Measurements from ENCODE around the gene LRRC38. TPM values are rescaled to one million over a fixed set of nuclear protein-coding genes. Genes with fewer than 3 reads are reported as not detected.
"Not testable (repeated sequence)": the region's sequence is repeated elsewhere in the genome, so short reads cannot be mapped to it uniquely, and the experiment has no call there.

Gene LRRC38
- polyA plus RNA-seq, 3 donors, result 0.04 to 0.22 TPM; not detected in 1

DNA sequence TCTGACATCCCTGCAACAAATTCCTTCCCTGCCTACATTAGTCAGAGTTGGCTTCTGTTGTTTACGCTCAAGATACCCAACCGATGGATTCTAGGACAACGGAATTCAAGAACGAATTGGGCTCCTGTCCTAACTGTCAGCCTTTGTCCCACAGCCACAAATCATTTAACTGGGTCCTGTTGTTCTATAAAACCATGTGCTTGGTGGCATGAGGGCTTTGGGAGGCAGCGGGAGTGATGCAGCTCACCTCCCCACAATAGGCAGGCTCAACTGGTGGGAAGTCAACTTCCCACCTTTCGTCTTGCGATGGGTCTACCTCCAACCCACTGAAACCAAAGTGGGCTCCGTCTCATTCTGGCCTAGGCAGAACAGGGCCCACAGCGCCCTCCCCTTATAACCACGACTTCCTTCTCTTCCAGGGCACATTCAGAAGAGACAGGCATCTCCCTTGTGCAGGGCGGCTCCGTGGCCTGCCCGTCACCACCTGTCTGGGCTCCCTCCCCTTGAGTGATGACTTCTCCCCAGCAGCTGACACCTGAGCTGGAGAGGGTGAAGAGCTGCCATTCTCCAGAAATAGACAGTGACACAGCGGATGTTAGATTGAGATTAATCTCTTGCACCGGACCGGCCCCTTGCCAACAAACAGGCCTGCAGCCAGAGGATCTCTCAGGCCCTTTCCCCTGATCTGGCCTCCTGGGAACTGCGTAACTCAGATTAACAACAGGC, 26.5 kb downstream of the LRRC38 start:
- no peak overlapping the region for H3K27ac ChIP-seq (ENCODE audit: low read depth, low read length)
- WGBS, 3 donors, result 55 to 73% (median 64%) methylated on average over 17 of the region's 17 CpGs

DNA sequence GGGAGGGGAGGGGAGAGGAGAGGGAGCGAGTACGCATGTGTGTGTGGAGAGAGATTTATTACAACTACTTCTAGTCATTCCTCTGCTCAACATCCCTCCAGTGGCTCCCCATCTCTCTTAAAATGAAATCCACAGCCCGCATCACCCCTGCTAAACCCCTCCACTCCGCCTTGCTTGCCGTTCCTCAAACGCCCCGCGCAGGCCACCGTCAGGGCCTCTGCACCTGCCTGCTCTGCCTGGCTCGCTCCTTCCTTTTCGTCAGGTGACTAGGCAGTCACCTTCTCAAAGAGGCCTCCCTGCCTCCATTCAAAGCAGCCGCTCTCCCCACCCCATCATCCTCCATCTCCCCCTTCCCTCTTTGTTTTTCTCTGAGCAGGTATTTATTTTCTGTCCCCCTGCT, 29.9 kb downstream of the LRRC38 start:
- H3K27ac ChIP-seq (ENCODE audit: low read depth, low read length), result no peak overlapping the region
- WGBS, 3 donors, result 77 to 88% (median 87%) methylated on average over 12 of the region's 12 CpGs

DNA sequence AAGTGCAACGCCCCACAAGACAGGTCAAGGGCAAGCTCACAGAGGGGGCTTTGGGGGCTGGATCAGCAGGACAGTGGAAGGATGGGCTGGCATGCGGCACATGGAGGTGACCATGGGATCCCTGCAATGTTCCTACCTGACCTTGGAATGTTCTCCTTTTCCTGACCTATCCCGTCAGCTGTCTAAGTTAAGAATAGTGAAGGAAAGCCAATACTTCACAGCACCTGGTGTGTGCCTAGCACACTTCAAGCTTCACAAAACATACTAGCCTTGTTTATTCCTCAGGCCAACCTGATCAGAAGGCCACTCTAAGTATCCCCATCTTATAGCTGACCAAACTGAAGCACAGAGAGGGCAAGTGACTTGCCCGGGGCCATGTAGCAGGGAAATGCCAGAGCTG, 31.2 kb downstream of the LRRC38 start:
- WGBS, 3 donors, result 65 to 79% (median 70%) methylated on average over 3 to 4 of the region's 4 CpGs
- no peak overlapping the region for H3K27ac ChIP-seq (ENCODE audit: low read depth, low read length)

DNA sequence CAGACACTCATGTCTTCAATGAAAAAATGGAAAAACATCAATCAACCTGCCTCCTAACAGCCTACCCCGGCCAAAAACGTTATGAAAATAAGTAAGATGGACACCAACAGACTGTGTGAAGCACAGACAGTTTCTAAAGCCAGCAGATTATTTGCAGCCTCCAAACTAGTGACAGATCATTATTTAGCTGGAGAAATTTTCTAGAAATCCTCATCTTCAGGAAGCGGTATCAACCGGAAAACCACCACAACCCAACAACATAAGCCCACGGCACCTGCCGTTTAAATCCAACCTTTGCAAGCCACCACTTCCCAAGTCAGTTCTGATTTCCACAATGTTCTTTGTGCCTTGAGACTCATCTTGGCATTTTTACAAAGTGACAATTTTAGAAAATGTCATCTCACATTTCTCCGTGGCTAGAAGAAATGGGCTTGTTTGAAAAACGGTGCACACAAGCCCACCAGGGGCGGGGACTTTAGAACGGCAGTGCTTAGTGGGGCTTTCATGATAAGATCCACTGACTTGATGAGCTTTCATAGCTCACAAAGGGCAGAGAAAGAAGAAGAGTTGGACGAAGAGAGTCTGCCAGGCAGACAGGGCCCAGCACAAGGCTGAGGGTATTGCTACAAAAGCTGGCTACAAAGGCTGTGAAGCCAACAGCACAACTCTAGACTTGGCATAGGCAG, 34.5 kb downstream of the LRRC38 start:
- no peak overlapping the region for H3K27ac ChIP-seq (ENCODE audit: low read depth, low read length)
- WGBS, 3 donors, result 68 to 72% (median 70%) methylated on average over 11 of the region's 11 CpGs

DNA sequence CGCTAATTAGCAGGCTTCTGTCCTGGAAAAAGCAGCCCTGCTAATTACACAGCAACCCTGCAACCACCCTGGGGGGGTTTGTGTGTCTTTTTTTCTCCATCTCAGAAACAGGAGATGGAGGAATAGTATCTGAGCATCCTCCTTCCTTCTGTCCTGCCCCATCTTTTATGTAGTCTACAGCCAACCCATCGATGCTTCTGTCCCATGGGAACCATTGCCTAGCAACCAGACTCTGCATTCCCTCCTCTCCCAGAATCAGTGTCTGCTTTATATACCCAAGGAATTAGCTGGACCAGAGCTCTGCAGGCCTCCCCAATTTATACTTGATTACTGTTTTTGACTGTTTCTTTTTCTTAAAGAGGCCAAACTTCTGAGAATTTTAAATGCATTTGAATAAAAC, 35.1 kb downstream of the LRRC38 start:
- 64 to 75% (median 75%) methylated on average over 2 of the region's 2 CpGs for WGBS, 3 donors
- no peak overlapping the region for H3K27ac ChIP-seq (ENCODE audit: low read depth, low read length)

DNA sequence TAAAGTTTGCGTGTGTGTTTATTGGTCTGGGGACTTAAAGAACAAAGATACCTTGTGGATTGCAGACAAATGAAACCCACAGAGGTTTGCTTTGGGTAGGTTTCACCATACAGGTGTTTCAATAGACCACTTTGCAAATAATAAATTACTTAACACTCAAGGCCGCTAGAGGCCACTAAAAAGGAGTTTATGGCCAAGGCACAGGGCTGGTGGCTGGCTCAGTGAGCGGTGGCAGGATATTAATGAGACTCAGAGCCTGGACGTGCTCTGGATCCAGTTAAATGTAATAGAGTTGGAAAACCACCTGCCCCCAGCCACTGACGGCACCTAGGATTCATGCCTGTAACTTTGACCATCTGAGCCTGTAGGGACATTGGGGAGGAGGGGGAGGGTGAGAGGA, 44.5 kb downstream of the LRRC38 start:
- H3K27ac ChIP-seq (ENCODE audit: low read depth, low read length), result no peak overlapping the region
- 13 to 40% (median 30%) methylated on average over 5 of the region's 5 CpGs for WGBS, 3 donors

DNA sequence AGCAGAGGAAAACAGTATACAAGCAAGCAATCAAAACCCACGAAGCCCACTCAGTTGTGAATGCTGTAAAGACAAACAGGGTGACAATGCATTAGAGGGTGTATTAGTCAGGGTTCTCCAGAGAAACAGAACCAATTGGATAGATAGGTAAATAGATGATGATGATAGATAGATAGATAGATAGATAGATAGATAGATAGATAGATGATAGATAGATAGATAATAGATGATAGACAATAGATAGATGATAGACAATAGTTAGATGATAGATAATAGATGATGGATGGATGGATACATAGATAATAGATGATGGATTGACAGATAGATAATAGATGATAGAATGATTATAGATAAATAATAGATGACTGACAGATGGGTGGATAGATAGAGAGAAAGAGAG, 48.3 kb downstream of the LRRC38 start:
- 44 to 65% (median 60%) methylated on average over 1 of the region's 1 CpG for WGBS, 3 donors
- H3K27ac ChIP-seq (ENCODE audit: low read depth, low read length), result no peak overlapping the region

DNA sequence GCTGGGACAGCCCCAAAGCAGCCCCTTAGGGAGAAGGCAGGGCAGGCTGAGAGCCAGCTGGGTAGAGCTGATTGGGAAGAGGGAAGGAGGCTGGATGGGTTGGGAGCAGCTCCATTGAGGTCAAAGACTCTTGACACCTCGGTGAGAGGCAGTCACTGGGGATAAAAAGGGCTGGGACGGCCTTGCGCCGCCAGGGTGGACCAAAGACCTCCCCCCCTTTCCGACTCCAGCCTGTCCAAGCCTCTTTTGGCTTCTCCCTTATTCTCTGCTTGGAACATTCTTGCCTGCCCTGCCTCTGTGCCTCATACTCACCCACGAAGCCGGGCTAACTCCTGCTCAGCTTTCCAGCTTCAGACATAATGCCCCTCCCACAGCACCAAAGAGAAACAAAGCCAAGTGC, 51.1 kb downstream of the LRRC38 start:
- H3K27ac ChIP-seq (ENCODE audit: low read depth, low read length), result no peak overlapping the region
- 40 to 62% (median 58%) methylated on average over 7 of the region's 7 CpGs for WGBS, 3 donors

DNA sequence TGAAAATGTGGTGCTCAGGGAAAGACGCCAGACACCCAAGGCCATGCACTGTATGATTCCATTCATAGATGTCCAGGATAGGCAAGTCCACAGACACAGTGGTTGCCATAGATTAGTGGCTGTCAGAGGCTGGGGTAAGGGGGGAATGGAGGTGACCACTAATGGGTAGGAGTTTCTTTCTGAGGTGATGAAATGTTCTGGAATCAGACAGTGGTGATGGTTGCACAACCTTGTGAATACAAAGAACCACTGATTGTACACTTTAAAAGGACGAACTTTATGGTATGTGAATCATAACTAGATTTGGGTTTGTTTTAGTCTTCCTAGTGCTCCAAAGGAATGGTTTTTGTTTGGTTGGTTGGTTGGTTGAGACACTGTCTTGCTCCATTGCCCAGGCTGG, 51.8 kb downstream of the LRRC38 start:
- WGBS, 3 donors, result 57 to 86% (median 69%) methylated on average over 2 of the region's 2 CpGs
- H3K27ac ChIP-seq (ENCODE audit: low read depth, low read length), result no peak overlapping the region

DNA sequence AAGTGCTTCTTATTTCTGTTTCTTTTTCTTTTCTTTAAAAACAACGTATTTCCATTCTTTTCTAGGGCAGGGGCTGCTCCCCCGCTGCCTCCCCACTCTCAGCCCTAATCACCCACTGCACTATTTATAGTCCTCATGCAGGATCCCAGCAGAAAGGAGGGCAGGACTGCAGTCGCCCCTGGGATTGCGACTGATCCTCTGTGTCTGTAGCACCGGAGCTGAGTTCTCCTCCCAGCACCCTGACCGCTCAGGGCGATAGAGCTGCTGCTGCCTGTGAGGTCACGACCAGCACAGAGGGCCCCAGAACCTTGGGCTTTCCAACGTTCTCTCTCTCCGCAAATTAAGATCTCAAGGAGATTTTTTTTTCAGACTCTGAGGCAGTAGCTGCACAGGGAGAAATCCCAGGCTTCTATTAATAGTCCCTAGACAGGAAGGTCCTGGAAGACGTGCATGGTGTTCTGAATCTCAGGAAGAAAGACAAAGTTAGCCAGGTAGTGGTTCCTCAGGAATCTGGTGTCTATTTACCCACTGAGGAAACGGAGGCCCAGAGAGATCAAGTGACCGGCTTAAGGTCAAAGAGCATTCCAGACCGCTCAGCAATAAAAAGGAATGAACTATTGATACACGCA, 56.8 kb downstream of the LRRC38 start:
- no peak overlapping the region for H3K27ac ChIP-seq (ENCODE audit: low read depth, low read length)
- WGBS, 3 donors, result 47 to 72% (median 59%) methylated on average over 15 of the region's 15 CpGs

DNA sequence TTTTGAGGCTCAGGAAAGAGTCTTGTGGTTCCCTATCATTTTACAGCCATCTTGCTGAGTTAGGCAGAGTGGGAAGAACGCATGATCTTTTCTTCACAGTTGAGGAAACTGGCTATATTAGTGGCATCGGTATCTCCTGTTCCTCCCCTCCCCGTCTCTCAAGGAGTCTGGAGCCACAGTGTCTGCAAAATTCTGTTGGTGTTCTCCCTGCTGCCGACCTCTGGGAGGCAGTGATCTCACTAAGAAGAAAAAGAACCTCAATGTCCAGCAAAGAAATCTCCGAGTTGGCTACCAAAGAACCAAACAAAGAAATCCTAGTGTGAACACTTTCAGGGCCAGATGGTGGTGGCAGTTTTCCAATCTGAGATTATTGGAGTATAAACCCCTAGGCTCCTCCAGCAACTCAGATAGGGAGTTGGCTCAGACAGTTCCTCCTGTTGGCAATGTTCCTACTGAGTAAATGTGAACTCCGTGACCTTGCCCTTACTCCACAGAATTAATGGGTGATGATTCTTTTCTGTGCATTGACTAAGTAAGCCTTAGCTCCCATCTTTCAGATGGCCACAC, 62.3 kb downstream of the LRRC38 start:
- 47 to 57% (median 56%) methylated on average over 6 of the region's 6 CpGs for WGBS, 3 donors
- H3K27ac ChIP-seq (ENCODE audit: low read depth, low read length), result no peak overlapping the region

DNA sequence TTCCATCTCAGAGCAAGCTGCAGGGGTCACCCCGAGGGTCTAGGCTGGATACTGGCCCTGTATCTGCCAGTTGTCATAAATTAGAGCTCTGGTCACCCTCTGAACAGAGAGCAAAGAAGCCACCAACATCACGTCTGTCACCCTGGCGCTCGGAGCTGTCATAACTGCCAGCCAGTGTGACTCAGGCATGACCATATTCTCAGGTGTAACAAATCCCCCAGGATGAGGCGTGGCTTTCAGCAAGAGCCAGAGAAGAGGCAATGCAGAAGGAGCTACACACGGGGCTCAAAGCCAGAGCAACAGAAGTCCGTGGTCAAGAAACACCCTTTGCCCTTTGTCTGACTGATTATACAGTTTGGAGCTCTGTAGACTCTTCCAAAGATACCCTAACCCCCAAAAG, 63.6 kb downstream of the LRRC38 start:
- H3K27ac ChIP-seq (ENCODE audit: low read depth, low read length), result no peak overlapping the region
- 60 to 70% (median 68%) methylated on average over 7 of the region's 7 CpGs for WGBS, 3 donors

DNA sequence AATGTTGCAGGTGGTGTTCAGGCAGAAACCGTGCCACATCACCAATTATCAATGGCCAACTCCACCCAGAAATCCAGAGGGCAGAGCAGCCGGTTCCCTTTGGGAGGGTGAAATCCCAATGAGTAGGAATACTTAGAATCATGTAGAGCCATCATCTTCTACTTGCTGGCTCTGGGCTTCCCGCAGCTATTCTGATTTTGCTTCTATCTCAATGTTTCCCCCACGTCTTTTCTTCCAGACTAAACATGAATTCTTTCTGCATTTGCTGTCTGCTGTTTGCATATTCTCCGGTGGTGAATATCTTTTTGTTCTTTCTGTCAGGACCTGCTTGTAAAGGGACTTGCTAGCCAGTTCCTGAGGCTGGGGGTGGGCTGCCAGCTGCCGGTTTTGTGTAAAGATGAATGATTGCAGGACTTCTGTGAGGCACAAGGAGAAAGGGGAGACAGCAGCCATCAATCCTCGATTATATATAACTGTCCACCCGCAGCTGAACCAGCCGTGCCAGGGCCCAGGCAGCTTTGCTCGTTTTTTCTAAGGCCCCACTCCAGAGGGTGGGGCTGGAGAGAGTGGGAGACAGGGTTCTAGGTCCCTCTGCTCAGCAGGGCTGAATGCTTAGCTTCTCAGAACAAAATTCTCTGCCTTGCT, 70.3 kb downstream of the LRRC38 start:
- 42 to 48% (median 48%) methylated on average over 10 of the region's 10 CpGs for WGBS, 3 donors
- no peak overlapping the region for H3K27ac ChIP-seq (ENCODE audit: low read depth, low read length)

DNA sequence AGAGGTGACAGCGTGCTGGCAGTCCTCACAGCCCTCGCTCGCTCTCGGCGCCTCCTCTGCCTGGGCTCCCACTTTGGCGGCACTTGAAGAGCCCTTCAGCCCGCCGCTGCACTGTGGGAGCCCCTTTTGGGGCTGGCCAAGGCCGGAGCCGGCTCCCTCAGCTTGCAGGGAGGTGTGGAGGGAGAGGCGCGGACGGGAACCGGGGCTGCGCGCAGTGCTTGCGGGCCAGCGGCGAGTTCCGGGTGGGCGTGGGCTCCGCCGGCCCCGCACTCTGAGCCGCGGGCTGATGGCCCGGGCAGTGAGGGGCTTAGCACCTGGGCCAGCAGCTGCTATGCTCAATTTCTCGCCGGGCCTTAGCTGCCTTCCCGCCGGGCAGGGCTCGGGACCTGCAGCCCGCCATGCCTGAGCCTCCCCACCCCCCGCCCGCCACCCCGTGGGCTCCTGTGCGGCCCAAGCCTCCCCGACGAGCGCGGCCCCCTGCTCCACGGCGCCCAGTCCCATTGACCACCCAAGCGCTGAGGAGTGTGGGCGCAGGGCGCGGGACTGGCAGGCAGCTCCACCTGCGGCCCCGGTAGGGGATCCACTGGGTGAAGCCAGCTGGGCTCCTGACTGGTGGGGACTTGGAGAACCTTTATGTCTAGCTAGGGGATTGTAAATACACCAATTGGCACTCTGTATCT, 74.6 kb downstream of the LRRC38 start:
- WGBS, 3 donors, result 87 to 96% (median 93%) methylated on average over 38 to 49 of the region's 49 CpGs

DNA sequence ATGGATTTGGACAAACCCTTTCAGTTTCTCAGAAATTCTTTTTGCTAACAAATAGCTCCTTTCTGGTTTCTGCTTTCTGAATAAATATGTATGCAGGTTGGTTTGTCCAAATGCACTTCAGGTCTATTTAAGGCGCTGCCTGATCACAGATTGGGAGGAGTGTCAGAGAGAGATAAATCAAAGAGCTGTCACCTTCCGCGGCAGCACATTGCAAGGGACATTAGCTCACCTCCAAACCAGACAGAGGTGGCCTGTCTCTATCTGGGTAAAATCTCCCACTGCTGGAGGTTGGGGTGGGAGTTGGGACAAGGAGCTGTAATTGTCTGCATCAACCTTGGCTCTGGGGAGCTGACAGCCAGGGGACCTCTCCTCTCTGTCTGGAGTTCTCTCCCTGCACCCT, 78.3 kb downstream of the LRRC38 start:
- no peak overlapping the region for H3K27ac ChIP-seq (ENCODE audit: low read depth, low read length)
- 54 to 74% (median 60%) methylated on average over 3 of the region's 3 CpGs for WGBS, 3 donors

More for the DNA sequence above, 74.6 kb downstream of the LRRC38 start:
- not testable (repeated sequence) for H3K27ac ChIP-seq (ENCODE audit: low read depth, low read length)

DNA sequence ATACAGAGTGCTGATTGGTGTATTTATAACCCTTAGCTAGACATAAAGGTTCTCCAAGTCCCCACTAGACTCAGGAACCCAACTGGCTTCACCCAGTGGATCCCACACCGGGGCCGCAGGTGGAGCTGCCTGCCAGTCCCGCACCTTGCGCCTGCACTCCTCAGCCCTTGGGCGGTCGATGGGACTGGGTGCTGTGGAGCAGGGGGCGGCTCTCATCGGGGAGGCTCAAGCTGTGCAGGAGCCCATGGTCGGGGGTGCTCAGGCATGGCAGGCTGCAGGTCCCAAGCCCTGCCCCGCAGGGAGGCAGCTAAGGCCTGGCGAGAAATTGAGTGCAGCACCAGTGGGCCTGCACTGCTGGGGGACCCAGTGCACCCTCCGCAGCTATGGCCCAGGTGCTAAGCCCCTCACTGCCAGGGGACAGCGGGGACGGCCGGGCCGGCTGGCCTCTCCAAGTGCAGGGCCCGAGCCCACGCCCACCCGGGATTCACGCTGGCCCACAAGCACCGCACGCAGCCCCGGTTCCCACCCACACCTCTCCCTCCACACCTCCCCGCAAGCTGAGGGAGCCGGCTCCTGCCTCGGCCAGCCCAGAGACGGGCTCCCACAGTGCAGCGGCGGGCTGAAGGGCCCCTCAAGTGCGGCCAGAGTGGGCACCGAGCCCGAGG, 80.0 kb downstream of the LRRC38 start:
- not testable (repeated sequence) for H3K27ac ChIP-seq (ENCODE audit: low read depth, low read length)
- 90 to 96% (median 95%) methylated on average over 22 to 32 of the region's 32 CpGs for WGBS, 3 donors

DNA sequence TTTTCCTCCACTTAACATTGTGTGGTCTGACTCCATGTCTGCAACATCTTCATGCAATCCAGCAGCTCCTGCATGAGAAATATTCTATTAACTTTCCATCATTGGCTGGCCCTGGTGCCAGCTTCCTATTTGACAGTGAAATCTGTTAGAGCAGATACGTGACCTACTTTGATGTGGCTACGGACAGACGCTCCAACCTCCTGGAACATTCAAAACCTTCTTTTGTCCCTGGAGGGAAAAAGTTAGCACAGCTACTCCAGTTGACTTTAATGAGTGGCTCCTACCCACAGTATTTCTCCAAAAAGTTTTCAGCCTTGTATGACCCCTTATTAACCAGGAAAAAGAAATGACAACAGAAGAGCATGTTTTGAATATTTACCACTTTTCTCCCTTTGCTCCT, 81.6 kb downstream of the LRRC38 start:
- 46 to 72% (median 69%) methylated on average over 3 of the region's 3 CpGs for WGBS, 3 donors
- H3K27ac ChIP-seq (ENCODE audit: low read depth, low read length), result no peak overlapping the region

DNA sequence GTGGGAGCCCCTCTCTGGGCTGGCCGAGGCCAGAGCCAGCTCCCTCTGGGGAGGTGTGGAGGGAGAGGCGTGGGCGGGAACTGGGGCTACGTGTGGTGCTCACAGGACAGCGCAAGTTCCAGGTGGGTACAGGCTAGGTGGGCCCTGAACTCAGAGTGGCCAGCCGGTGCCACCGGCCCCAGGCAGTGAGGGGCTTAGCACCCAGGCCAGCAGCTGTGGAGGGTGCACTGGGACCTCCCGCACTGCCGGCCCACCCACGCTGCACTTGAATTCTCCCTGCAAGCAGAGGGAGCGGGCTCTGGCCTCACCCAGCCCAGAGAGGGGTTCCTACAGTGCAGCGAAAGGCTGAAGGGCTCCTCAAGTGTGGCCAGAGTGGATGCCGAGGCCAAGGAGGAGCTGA, 83.3 kb downstream of the LRRC38 start:
- WGBS, 3 donors, result 91 to 95% (median 94%) methylated on average over 13 of the region's 13 CpGs
- no peak overlapping the region for H3K27ac ChIP-seq (ENCODE audit: low read depth, low read length)

Data from adipose tissue (tissue), 3 donors.